Mesendoderm (in vitro differentiated cells): ENCODE measurements around the gene NSUN2.
"Not testable (repeated sequence)": the region's sequence is repeated elsewhere in the genome, so short reads cannot be mapped to it uniquely, and the experiment has no call there.

Experiments used
- DNase-seq: peaks from one replicate; pipeline ENCODE4 v3.0.0; 2013
- H2AK5ac ChIP-seq: 2 replicates; pipeline ENCODE4 v1.6.1; 2013; ENCODE audit warnings: low read length, inconsistent platforms
- H2BK120ac ChIP-seq: 2 replicates; pipeline ENCODE4 v1.6.1; 2013; ENCODE audit warnings: low read depth, mild to moderate bottlenecking, low read length, moderate library complexity, mixed read lengths
- H2BK15ac ChIP-seq: replicated peaks from 2 replicates; pipeline ENCODE4 v1.6.1; 2013; ENCODE audit warnings: low read depth, mild to moderate bottlenecking, moderate library complexity
- H2BK5ac ChIP-seq: 2 replicates; pipeline ENCODE4 v1.6.1; 2013; ENCODE audit warnings: low read length, inconsistent platforms
- H3K18ac ChIP-seq: 2 replicates; pipeline ENCODE4 v1.6.1; 2013; ENCODE audit warnings: mild to moderate bottlenecking, low read length, mixed read lengths
- H3K23ac ChIP-seq: one replicate; pipeline ENCODE4 v1.6.1; 2013; ENCODE audit warnings: low read length
- H3K27ac ChIP-seq: 2 replicates; pipeline ENCODE4 v1.5.1; 2013; ENCODE audit warnings: low read depth, mild to moderate bottlenecking, inconsistent platforms, low read length, moderate library complexity
- H3K27me3 ChIP-seq: 2 replicates; pipeline ENCODE4 v1.6.1; 2013; ENCODE audit warnings: low read length, control low read depth, mild to moderate bottlenecking, inconsistent platforms; ENCODE audit not compliant: insufficient read depth, poor library complexity
- H3K36me3 ChIP-seq: 2 replicates; pipeline ENCODE4 v1.6.1; 2013; ENCODE audit warnings: low read length, inconsistent platforms; ENCODE audit not compliant: control insufficient read depth, insufficient read depth
- H3K4ac ChIP-seq: one replicate; pipeline ENCODE4 v1.6.1; 2013; ENCODE audit warnings: low read depth, mild to moderate bottlenecking, low read length, moderate library complexity
- H3K4me1 ChIP-seq: 2 replicates; pipeline ENCODE4 v1.6.1; 2013; ENCODE audit warnings: low read depth, low read length, inconsistent platforms; ENCODE audit not compliant: control insufficient read depth
- H3K4me2 ChIP-seq: 2 replicates; pipeline ENCODE4 v1.6.1; 2013; ENCODE audit warnings: low read length
- H3K4me3 ChIP-seq: 2 replicates; pipeline ENCODE4 v1.5.1; 2013; ENCODE audit warnings: mild to moderate bottlenecking, low read length
- H3K56ac ChIP-seq: one replicate; pipeline ENCODE4 v1.6.1; 2013; ENCODE audit warnings: low read length
- H3K79me1 ChIP-seq: 2 replicates; pipeline ENCODE4 v1.6.1; 2013; ENCODE audit warnings: low read length, inconsistent platforms
- H3K79me2 ChIP-seq: 2 replicates; pipeline ENCODE4 v1.6.1; 2013; ENCODE audit warnings: mild to moderate bottlenecking, low read length; ENCODE audit not compliant: control insufficient read depth, insufficient read depth
- H3K9ac ChIP-seq: 2 replicates; pipeline ENCODE4 v1.6.1; 2013; ENCODE audit warnings: low read length, inconsistent platforms
- H4K5ac ChIP-seq: one replicate; pipeline ENCODE4 v1.6.1; 2013; ENCODE audit warnings: low read length
- H4K8ac ChIP-seq: one replicate; pipeline ENCODE4 v1.6.1; 2013; ENCODE audit warnings: low read depth, mild to moderate bottlenecking, control low read depth, low read length, moderate library complexity
- WGBS: extraction: QIAGEN DNeasy Blood & Tissue Kit; methylation state at CpG from one replicate; pipeline ENCODE4 v1.1.7; 2013; ENCODE audit warnings: low lambda C conversion rate, missing lambda C conversion rate; ENCODE audit not compliant: insufficient coverage; ENCODE audit errors: extremely low coverage; 5-methylcytosine and 5-hydroxymethylcytosine counted together

The NSUN2 gene

GRCh38 chr5:6652025-6652424, 19.2 kb upstream of the NSUN2 start:
- Histone ChIP-seq H3K4me2 (no peak overlapping the region), H3K36me3 (peaks cover 3% of the 10 kb centered on the region), H3K9ac (no peak overlapping the region), H3K23ac (no peak overlapping the region), H3K4me3 (no peak overlapping the region), H3K4ac (no peak overlapping the region), H2BK5ac (no peak overlapping the region), H3K79me1 (no peaks in the 10 kb centered on the region), H3K27ac (no peak overlapping the region), H3K4me1 (no peaks in the 10 kb centered on the region), H4K8ac (no peak overlapping the region), H3K27me3 (no peaks in the 10 kb centered on the region), H3K79me2 (no peaks in the 10 kb centered on the region), H3K18ac (no peak overlapping the region), H3K56ac (no peak overlapping the region), H2AK5ac (no peak overlapping the region), H2BK15ac (no peak overlapping the region), H2BK120ac (no peak overlapping the region), H4K5ac (no peak overlapping the region)
- no CpG with 5 or more reads among the region's 6 CpGs for WGBS
- no peak for DNase-seq

GRCh38 chr5:6649681-6650080, 16.8 kb upstream of the NSUN2 start:
- Histone ChIP-seq H3K4me3 (no peak overlapping the region), H4K5ac (no peak overlapping the region), H3K27me3 (no peaks in the 10 kb centered on the region), H3K23ac (no peak overlapping the region), H3K4me1 (no peaks in the 10 kb centered on the region), H3K4ac (no peak overlapping the region), H3K56ac (no peak overlapping the region), H4K8ac (no peak overlapping the region), H2BK5ac (no peak overlapping the region), H3K4me2 (no peak overlapping the region), H2BK120ac (no peak overlapping the region), H3K9ac (no peak overlapping the region), H2AK5ac (no peak overlapping the region), H2BK15ac (no peak overlapping the region), H3K36me3 (peaks cover 2% of the 10 kb centered on the region), H3K79me1 (peaks cover 2% of the 10 kb centered on the region), H3K79me2 (peaks cover 1% of the 10 kb centered on the region), H3K18ac (no peak overlapping the region), H3K27ac (no peak overlapping the region)
- WGBS: no CpG with 5 or more reads among the region's 9 CpGs
- no peak for DNase-seq

GRCh38 chr5:6649186-6649585, 16.3 kb upstream of the NSUN2 start:
- H3K18ac ChIP-seq: no peak overlapping the region
- H3K36me3 ChIP-seq: peaks cover 2% of the 10 kb centered on the region
- no peak overlapping the region for H2AK5ac ChIP-seq
- H2BK5ac ChIP-seq: no peak overlapping the region
- DNase-seq: peak; percentile 46
- WGBS: no CpG with 5 or more reads among the region's 10 CpGs
- no peak overlapping the region for H4K8ac ChIP-seq
- H2BK15ac ChIP-seq: no peak overlapping the region
- H3K9ac ChIP-seq: no peak overlapping the region
- H3K79me2 ChIP-seq: peaks cover 2% of the 10 kb centered on the region
- H3K56ac ChIP-seq: peak overlapping the region; percentile 7
- no peaks in the 10 kb centered on the region for H3K4me1 ChIP-seq
- H3K23ac ChIP-seq: no peak overlapping the region
- H3K4me3 ChIP-seq: no peak overlapping the region
- H3K79me1 ChIP-seq: peaks cover 2% of the 10 kb centered on the region
- H4K5ac ChIP-seq: no peak overlapping the region
- H3K27ac ChIP-seq: no peak overlapping the region
- no peak overlapping the region for H3K4me2 ChIP-seq
- no peak overlapping the region for H2BK120ac ChIP-seq
- H3K4ac ChIP-seq: no peak overlapping the region
- no peaks in the 10 kb centered on the region for H3K27me3 ChIP-seq

- not testable (repeated sequence) for H3K56ac ChIP-seq, H3K79me2 ChIP-seq, H2AK5ac ChIP-seq, H3K27me3 ChIP-seq, H3K23ac ChIP-seq, H3K27ac ChIP-seq, H3K18ac ChIP-seq, H3K4me3 ChIP-seq, H4K5ac ChIP-seq, H3K4me2 ChIP-seq, H4K8ac ChIP-seq, H2BK15ac ChIP-seq, H3K36me3 ChIP-seq, DNase-seq, H3K79me1 ChIP-seq, H2BK120ac ChIP-seq, H3K9ac ChIP-seq, H3K4me1 ChIP-seq, H2BK5ac ChIP-seq, H3K4ac ChIP-seq
- no CpG with 5 or more reads among the region's 11 CpGs for WGBS
Observed at GRCh38 chr5:6645571-6646362, 12.9 kb upstream of the NSUN2 start.

- no peak for DNase-seq
- Histone ChIP-seq H3K56ac (no peak overlapping the region), H3K23ac (no peak overlapping the region), H3K79me2 (peaks cover 2% of the 10 kb centered on the region), H2BK15ac (no peak overlapping the region), H2BK5ac (no peak overlapping the region), H3K27me3 (no peaks in the 10 kb centered on the region), H3K4ac (no peak overlapping the region), H3K27ac (no peak overlapping the region), H3K4me2 (no peak overlapping the region), H3K18ac (no peak overlapping the region), H3K79me1 (peaks cover 7% of the 10 kb centered on the region), H4K5ac (no peak overlapping the region), H3K4me3 (no peak overlapping the region), H3K36me3 (no peaks in the 10 kb centered on the region), H3K4me1 (no peaks in the 10 kb centered on the region), H2BK120ac (no peak overlapping the region), H4K8ac (no peak overlapping the region), H3K9ac (no peak overlapping the region), H2AK5ac (no peak overlapping the region)
- WGBS: no CpG with 5 or more reads among the region's 6 CpGs
Observed at GRCh38 chr5:6644794-6645241, 12.0 kb upstream of the NSUN2 start.

GRCh38 chr5:6642655-6643054, 9.8 kb upstream of the NSUN2 start:
- H4K5ac ChIP-seq: no peak overlapping the region
- H3K9ac ChIP-seq: no peak overlapping the region
- no peak overlapping the region for H2BK15ac ChIP-seq
- no peak for DNase-seq
- no peaks in the 10 kb centered on the region for H3K27me3 ChIP-seq
- no peak overlapping the region for H2BK120ac ChIP-seq
- no peak overlapping the region for H2BK5ac ChIP-seq
- no peak overlapping the region for H3K56ac ChIP-seq
- no peak overlapping the region for H2AK5ac ChIP-seq
- H3K18ac ChIP-seq: no peak overlapping the region
- H3K23ac ChIP-seq: no peak overlapping the region
- peaks cover 2% of the 10 kb centered on the region for H3K79me2 ChIP-seq
- no peak overlapping the region for H4K8ac ChIP-seq
- H3K4me2 ChIP-seq: no peak overlapping the region
- H3K4ac ChIP-seq: no peak overlapping the region
- no peaks in the 10 kb centered on the region for H3K4me1 ChIP-seq
- WGBS: no CpG with 5 or more reads among the region's 1 CpG
- no peak overlapping the region for H3K4me3 ChIP-seq
- no peak overlapping the region for H3K27ac ChIP-seq
- no peaks in the 10 kb centered on the region for H3K36me3 ChIP-seq
- peaks cover 9% of the 10 kb centered on the region for H3K79me1 ChIP-seq
